GM18520 (cell line): ENCODE results near the gene NOXO1.

Source experiments
- ATAC-seq: cut with Tn5 transposase; IDR thresholded peaks from one replicate; pipeline ENCODE4 v1.9.1; 2021; ENCODE audit not compliant: unreplicated experiment

NOXO1 gene

GRCh38 chr16:1980030-1980769 is 1.1 kb downstream of the NOXO1 start:
- ATAC-seq, result no peak

- no peak for ATAC-seq
These were observed 1.8 kb downstream of the NOXO1 start for GRCh38 chr16:1979271-1980029.

- no peak for ATAC-seq
These were observed 2.7 kb downstream of the NOXO1 start for GRCh38 chr16:1978476-1979120.

GRCh38 chr16:1977875-1978268 is 3.4 kb downstream of the NOXO1 start:
- ATAC-seq, result no peak

- no peak for ATAC-seq
These were observed 4.1 kb downstream of the NOXO1 start for GRCh38 chr16:1976951-1977874.

GRCh38 chr16:1976216-1976520 is 5.1 kb downstream of the NOXO1 start:
- no peak for ATAC-seq

- ATAC-seq, result no peak
These were observed 5.6 kb downstream of the NOXO1 start for GRCh38 chr16:1975432-1976215.

GRCh38 chr16:1974157-1975070 is 6.9 kb downstream of the NOXO1 start:
- no peak for ATAC-seq

- ATAC-seq, result no peak
These were observed 7.7 kb downstream of the NOXO1 start for GRCh38 chr16:1973461-1974156.

- ATAC-seq, result no peak
These were observed 8.8 kb downstream of the NOXO1 start for GRCh38 chr16:1972490-1972877.

- peak; percentile 75 for ATAC-seq
These were observed 9.3 kb downstream of the NOXO1 start, which contains the start of gene TBL3 for GRCh38 chr16:1971796-1972489. Gene TBL3, plus strand, starts transcription at chr16:1972053. Its CDS starts 112 bp downstream, at chr16:1972165.

GRCh38 chr16:1968146-1968953 is 12.9 kb downstream of the NOXO1 start:
- ATAC-seq, result no peak

- ATAC-seq, result no peak
These were observed 14.8 kb downstream of the NOXO1 start, which contains the start of gene RNF151 for GRCh38 chr16:1966460-1966859. Gene RNF151, plus strand, starts transcription at chr16:1966856. Its CDS starts 26 bp downstream, at chr16:1966882.

GRCh38 chr16:1965396-1966001 is 15.8 kb downstream of the NOXO1 start:
- no peak for ATAC-seq

GRCh38 chr16:1964506-1965395 is 16.5 kb downstream of the NOXO1 start, which contains the start of gene RPS2:
Gene RPS2, minus strand, starts transcription at chr16:1964826. Its CDS starts 201 bp downstream, at chr16:1964625.
- ATAC-seq, result peak; percentile 80
